GM18526 (cell line): ENCODE results near the gene CHD2.

Experiments used
- POLR2A ChIP-seq: IDR thresholded peaks from 3 replicates; pipeline ENCODE4 v1.6.1; 2011; ENCODE audit not compliant: insufficient read length; ENCODE audit errors: extremely low read depth

Gene CHD2

GRCh38 chr15:93027413-93027812 is 127.3 kb downstream of the CHD2 start:
- TF ChIP-seq POLR2A = peak; percentile 11

- TF ChIP-seq POLR2A = no peak
Measured at GRCh38 chr15:93028111-93028631, 128.0 kb downstream of the CHD2 start.

- no peak for TF ChIP-seq POLR2A
Measured at GRCh38 chr15:93028632-93029213, 128.6 kb downstream of the CHD2 start.

- TF ChIP-seq POLR2A = no peak
Measured at GRCh38 chr15:93029214-93029835, 129.2 kb downstream of the CHD2 start.

- no peak for TF ChIP-seq POLR2A
Measured at GRCh38 chr15:93029836-93030429, 129.8 kb downstream of the CHD2 start.

GRCh38 chr15:93030430-93031102 is 130.4 kb downstream of the CHD2 start:
- no peak for TF ChIP-seq POLR2A

GRCh38 chr15:93031103-93031464 is 131.0 kb downstream of the CHD2 start:
- no peak for TF ChIP-seq POLR2A

- TF ChIP-seq POLR2A = no peak
Measured at GRCh38 chr15:93033434-93034045, 133.4 kb downstream of the CHD2 start.

GRCh38 chr15:93034512-93034911 is 134.4 kb downstream of the CHD2 start:
- TF ChIP-seq POLR2A = no peak

GRCh38 chr15:93035092-93035915 is 135.2 kb downstream of the CHD2 start:
- no peak for TF ChIP-seq POLR2A

GRCh38 chr15:93035953-93036810 is 136.1 kb downstream of the CHD2 start:
- TF ChIP-seq POLR2A = no peak

- TF ChIP-seq POLR2A = no peak
Measured at GRCh38 chr15:93036951-93037819, 137.1 kb downstream of the CHD2 start.

GRCh38 chr15:93037820-93038705 is 137.9 kb downstream of the CHD2 start:
- TF ChIP-seq POLR2A = no peak
